WI38 (cell line): ENCODE results near the gene HTR3E.
"Not testable (repeated sequence)": the region's sequence is repeated elsewhere in the genome, so short reads cannot be mapped to it uniquely, and the experiment has no call there.

Experiments used
- H3K4me3 ChIP-seq: 2 replicates; pipeline ENCODE4 v1.5.1; 2011; ENCODE audit warnings: low read depth, mild to moderate bottlenecking, control low read depth, low read length
- TF ChIP-seq, protein P1 (sequence below): IDR thresholded peaks from 2 replicates; pipeline ENCODE4 v1.5.1; 2012; ENCODE audit warnings: low read depth, mild to moderate bottlenecking, control low read depth, low read length

HTR3E gene

GRCh38 chr3:184145111-184145524 is 48.3 kb downstream of the HTR3E start:
- H3K4me3 ChIP-seq: no peak overlapping the region
- TF ChIP-seq, protein P1, sequence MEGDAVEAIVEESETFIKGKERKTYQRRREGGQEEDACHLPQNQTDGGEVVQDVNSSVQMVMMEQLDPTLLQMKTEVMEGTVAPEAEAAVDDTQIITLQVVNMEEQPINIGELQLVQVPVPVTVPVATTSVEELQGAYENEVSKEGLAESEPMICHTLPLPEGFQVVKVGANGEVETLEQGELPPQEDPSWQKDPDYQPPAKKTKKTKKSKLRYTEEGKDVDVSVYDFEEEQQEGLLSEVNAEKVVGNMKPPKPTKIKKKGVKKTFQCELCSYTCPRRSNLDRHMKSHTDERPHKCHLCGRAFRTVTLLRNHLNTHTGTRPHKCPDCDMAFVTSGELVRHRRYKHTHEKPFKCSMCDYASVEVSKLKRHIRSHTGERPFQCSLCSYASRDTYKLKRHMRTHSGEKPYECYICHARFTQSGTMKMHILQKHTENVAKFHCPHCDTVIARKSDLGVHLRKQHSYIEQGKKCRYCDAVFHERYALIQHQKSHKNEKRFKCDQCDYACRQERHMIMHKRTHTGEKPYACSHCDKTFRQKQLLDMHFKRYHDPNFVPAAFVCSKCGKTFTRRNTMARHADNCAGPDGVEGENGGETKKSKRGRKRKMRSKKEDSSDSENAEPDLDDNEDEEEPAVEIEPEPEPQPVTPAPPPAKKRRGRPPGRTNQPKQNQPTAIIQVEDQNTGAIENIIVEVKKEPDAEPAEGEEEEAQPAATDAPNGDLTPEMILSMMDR: no peak

- TF ChIP-seq, protein P1: no peak
- H3K4me3 ChIP-seq: no peak overlapping the region
Observed at GRCh38 chr3:184145751-184146270, 48.9 kb downstream of the HTR3E start.

DNA sequence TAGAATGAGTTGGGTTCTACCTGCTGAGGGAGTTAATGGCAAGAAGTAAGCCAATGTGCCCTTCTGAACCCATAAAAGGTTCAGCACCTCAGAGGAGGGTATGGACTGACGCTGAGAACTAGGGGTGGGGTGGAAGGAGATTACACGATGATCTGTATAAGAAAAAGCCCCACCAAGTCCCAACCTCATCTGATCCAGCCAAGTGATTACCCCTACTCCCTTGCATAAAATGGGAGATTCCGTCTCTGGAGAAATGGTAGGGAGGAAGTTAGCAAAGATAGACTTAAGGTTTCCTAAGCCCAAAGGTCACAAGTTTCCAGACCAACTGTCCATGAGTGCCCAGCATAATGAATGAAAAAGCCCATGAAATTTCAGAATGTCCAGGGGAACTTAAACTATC is 51.2 kb downstream of the HTR3E start:
- H3K4me3 ChIP-seq: no peak overlapping the region
- TF ChIP-seq, protein P1: no peak

GRCh38 chr3:184149123-184149522 is 52.3 kb downstream of the HTR3E start:
- TF ChIP-seq, protein P1: no peak
- H3K4me3 ChIP-seq: no peak overlapping the region

DNA sequence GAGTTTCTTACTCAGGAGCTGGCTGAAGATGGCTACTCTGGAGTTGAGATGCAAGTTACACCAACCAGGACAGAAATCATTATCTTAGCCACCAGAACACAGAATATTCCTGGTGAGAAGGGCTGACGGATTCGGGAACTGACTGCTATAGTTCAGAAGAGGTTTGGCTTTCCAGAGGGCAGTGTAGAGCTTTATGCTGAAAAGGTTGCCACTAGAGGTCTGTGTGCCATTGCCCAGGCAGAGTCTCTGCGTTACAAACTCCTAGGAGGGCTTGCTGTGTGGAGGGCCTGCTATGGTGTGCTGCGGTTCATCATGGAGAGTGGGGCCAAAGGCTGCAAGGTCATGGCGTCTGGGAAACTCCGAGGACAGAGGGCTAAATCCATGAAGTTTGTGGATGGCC is 52.9 kb downstream of the HTR3E start:
- H3K4me3 ChIP-seq: not testable (repeated sequence)

GRCh38 chr3:184154885-184155643 is 58.2 kb downstream of the HTR3E start, which contains the start of gene DVL3:
DVL3 (plus strand) TSS chr3:184155377; CDS start chr3:184155636, 259 bp downstream.
- peak within 1 kb of the TSS; percentile 98 for H3K4me3 ChIP-seq
- TF ChIP-seq, protein P1: no peak

GRCh38 chr3:184155644-184156521 is 59.0 kb downstream of the HTR3E start:
- TF ChIP-seq, protein P1: no peak

More at GRCh38 chr3:184155644-184156521, 59.0 kb downstream of the HTR3E start:
- peak overlapping the region; percentile 98 for H3K4me3 ChIP-seq
